HG03457 (cell line): ENCODE results near the gene KCNQ5.

Source experiments
- ATAC-seq: cut with Tn5 transposase; IDR thresholded peaks from one replicate; pipeline ENCODE4 v1.9.1; 2021; ENCODE audit warnings: moderate number of reproducible peaks; ENCODE audit not compliant: unreplicated experiment

The KCNQ5 gene

DNA sequence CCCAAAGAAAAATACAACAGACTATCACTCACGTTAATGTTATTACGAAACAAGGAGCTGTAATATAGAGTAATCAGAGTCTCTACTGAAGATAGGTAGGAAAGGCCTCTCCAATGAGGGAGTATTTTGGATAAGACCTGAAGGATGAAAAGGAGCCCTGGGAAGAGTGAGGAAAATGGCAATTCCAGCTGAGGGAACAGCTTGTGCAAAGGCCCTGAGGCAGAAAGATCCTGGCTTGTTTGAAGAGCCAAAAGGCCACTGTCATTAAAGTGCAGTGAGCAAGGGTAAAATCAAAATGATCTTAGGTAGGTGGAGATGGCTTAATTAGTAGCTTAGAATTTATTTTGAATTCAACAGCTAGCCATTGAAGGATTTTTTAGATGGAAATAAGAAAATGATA lies 464.9 kb downstream of the KCNQ5 start:
- ATAC-seq = no peak

DNA sequence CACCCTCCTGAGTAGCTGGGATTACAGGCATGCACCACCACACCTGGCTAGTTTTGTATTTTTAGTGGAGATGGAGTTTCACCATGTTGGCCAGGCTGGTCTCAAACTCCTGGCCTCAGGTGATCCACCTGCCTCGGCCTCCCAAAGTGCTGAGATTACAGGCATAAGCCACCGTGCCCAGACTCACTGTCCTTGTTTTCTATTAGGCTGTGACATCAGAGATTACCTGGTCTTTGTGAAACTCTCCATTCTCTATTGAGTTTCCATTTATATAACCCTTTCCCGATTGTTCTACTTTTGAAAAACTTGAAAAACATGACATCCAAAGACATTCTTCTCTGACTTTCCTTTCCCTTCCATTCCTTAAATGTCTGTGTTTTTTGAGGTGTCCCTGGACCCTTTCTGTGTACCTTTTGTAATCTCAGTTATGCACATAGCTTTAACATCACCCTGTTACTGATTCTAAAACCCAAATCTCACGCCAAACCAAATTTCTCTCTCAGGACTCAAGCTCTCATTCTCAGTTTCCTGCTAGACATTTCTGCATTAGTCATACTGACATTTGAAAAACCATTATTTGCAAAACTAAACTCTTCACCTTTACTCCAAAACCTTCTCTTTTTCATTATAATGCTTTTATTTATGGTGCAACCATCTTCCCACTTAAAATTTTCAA lies 466.4 kb downstream of the KCNQ5 start:
- peak; percentile 67 for ATAC-seq

GRCh38 chr6:73104921-73105320 lies 483.1 kb downstream of the KCNQ5 start:
- ATAC-seq = no peak

- ATAC-seq = no peak
Measured at GRCh38 chr6:73107016-73107415, 485.2 kb downstream of the KCNQ5 start.

GRCh38 chr6:73108949-73109348 lies 487.1 kb downstream of the KCNQ5 start:
- no peak for ATAC-seq

DNA sequence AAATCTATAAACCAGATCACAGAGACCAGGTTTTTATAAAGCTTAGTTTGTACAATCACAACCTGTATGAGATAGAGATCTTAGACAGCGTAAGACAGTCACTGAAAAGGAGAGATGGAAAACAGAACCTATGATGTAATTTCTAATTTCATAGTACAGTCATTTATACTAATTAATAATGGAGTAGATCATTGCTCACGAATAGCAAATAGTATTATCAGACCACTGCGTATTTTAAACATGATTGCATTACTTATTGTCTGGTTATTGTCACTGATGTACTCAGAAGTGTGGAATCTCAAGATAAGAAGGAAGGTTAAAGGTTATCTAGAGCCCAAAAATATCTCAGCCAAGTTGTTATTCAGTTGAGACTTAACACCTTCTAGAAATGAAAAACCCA lies 487.8 kb downstream of the KCNQ5 start:
- ATAC-seq = no peak

GRCh38 chr6:73116330-73116729 lies 494.5 kb downstream of the KCNQ5 start:
- no peak for ATAC-seq

- ATAC-seq = no peak
Measured at GRCh38 chr6:73121421-73121993, 499.6 kb downstream of the KCNQ5 start.

DNA sequence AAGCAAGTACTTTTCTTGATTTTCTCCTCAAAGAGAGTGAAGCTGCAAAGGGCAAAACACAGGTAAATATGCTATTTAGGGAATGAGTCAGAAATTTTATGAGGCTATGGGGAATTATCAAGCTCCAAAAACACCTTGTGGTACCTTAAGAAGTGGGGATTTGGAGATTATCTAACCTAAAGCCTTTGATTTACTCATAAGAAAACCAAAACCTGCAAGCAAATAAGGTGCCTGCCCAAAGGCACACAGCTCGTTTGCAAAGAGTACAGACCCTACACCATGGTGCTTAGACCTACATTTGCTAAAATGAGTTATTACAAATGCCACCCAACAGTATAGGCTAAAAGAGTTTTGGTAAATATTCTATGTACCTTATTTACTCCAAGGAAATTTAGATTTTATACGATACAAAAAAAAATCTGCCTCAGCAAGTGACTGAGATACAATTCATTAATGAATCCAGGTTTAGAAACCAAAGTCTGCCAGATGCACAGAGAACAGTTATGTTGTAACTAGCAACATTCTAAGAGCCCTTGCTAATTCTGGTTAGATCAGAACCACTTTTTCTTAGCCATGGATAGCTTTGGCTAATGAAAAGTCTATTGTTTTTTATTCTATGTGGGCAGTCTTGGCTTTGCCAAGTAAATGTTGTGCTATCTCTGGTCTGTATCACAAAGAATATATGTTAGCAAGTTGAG lies 501.9 kb downstream of the KCNQ5 start:
- peak; percentile 79 for ATAC-seq

- peak; percentile 89 for ATAC-seq
Measured at GRCh38 chr6:73129653-73130443, 508.0 kb downstream of the KCNQ5 start.

- ATAC-seq = no peak
Measured at GRCh38 chr6:73131706-73132105, 509.8 kb downstream of the KCNQ5 start.

- ATAC-seq = no peak
Measured at GRCh38 chr6:73134588-73134987, 512.7 kb downstream of the KCNQ5 start.

- peak; percentile 52 for ATAC-seq
Measured at GRCh38 chr6:73139681-73140383, 518.0 kb downstream of the KCNQ5 start.

- no peak for ATAC-seq
Measured at GRCh38 chr6:73143551-73143950, 521.7 kb downstream of the KCNQ5 start.

DNA sequence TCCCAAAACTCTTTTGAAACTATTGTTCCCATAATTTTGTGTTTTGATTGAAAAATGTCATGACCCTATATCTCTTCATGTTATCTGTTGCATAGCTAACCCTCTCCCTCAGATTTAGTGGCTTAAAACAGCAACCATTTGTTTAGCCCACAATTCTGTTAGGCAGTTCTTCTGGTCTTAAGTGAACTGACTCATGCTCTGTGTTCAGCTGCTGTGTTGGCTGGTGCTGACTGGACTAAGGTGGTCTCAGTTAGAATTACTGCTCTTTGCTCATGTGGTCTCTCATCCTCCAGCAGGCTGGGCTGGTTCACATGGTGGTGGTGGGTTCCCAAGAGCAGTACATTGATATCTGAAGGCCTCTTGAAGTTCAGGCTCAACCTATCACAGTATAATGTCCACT lies 522.7 kb downstream of the KCNQ5 start:
- ATAC-seq = no peak

DNA sequence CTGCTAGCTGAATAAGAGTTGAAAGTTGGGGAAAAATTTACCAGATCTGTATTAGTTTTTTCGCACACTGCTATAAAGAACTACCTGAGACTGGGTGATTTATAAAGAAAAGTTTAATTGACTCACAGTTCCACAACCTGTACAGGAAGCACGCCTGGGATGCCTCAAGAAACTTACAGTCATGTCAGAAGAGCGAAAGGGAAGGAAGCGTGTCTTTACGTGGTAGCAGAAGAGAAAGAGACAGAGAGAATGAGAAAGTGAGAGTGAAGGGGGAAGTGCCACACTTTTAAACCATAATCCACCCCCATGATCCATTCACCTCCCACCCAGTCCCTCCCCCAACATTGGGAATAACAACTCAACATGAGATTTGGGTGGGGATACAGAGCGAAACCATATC lies 523.8 kb downstream of the KCNQ5 start:
- ATAC-seq = no peak

GRCh38 chr6:73151732-73152131 lies 529.9 kb downstream of the KCNQ5 start:
- no peak for ATAC-seq

DNA sequence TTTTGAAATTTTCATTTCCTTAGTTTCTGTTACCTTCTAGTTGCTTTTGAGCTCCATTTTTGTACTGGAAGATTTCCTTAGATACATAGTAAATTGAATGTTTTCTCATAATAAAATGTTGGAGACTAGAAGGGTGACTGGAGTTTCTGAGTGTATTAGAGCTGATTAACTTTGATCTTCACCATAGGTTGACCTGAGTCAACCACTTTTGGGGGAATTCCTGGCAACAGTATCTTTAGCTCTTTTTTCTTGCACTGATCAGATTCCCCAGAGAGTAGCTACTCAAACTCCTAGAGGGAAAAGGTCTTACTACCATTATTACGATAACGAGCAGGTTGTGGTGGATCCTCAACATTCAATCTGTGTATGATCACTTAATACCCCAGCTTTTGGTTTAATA lies 530.7 kb downstream of the KCNQ5 start:
- ATAC-seq = no peak

DNA sequence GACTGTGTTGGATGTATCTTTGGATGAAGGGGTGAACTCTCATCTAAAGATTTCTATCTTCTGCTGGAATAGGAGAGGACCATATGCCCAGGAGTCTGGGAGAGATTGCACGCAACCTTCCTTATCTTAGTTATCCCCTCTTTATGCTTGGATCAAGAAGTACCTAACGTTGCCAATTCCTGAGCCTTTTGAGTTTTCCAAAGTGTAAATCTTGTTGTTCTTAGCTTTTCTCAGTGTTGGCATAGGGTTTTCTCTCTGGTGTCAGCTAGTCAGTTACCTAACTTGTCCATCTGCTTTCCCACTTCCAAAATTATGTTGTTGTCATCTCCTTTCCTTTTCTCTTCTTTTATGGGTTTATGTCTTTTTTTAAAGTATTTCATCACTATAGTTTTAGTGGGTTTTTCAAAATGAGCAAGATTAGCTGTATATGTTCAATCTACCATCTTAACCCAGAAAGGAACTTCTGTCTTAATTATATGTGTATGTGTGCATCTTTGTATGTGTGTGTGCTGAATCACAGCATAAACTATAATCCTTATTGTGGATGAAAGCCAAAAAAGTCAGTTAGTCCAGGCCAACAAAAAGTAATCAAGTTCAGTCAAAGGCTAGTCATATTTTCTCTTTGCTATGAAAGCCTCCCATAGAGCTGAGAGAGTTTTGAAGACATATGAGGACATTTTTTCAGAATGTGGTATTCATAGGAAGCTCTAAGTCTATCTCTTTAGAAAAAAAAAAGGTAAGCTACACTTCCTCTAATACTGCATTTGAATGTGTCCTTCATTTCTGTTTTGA lies 531.3 kb downstream of the KCNQ5 start:
- no peak for ATAC-seq
